HG03280 (cell line): ENCODE data around the gene RBMS3.
"Not testable (repeated sequence)": the region's sequence is repeated elsewhere in the genome, so short reads cannot be mapped to it uniquely, and the experiment has no call there.

Source experiments
- ATAC-seq: cut with Tn5 transposase; IDR thresholded peaks from one replicate; pipeline ENCODE4 v1.9.1; 2021; ENCODE audit warnings: mild to moderate bottlenecking, moderate library complexity; ENCODE audit not compliant: unreplicated experiment

The RBMS3 gene

GRCh38 chr3:29473481-29474170 is 192.8 kb downstream of the RBMS3 start:
- ATAC-seq: not testable (repeated sequence)

- no peak for ATAC-seq
These were observed 194.5 kb downstream of the RBMS3 start for GRCh38 chr3:29475305-29475840.

GRCh38 chr3:29475854-29476253 is 195.0 kb downstream of the RBMS3 start:
- ATAC-seq: no peak

- ATAC-seq: no peak
These were observed 197.7 kb downstream of the RBMS3 start for GRCh38 chr3:29478611-29479010.

DNA sequence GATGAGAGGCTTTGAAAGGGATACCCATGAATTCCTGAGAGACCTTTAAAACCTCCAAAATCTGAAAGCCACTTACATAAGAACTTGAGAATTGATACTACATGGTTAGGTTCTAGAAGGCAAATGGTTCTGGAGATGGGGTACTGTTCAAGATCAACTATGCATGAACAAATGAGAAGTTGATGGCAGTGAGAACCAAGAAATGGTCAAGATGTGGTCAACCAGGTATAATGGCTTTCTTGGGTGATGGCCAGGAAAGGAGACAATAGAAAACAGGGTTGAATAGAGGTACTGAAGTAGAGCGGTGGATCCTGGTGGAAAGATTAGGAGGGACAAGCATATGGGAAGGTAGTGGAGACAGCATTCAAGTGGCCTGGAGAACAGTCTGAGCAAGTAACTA is 200.4 kb downstream of the RBMS3 start:
- ATAC-seq: no peak

- ATAC-seq: no peak
These were observed 201.3 kb downstream of the RBMS3 start for GRCh38 chr3:29481969-29482767.

GRCh38 chr3:29484633-29485032 is 203.8 kb downstream of the RBMS3 start:
- no peak for ATAC-seq

DNA sequence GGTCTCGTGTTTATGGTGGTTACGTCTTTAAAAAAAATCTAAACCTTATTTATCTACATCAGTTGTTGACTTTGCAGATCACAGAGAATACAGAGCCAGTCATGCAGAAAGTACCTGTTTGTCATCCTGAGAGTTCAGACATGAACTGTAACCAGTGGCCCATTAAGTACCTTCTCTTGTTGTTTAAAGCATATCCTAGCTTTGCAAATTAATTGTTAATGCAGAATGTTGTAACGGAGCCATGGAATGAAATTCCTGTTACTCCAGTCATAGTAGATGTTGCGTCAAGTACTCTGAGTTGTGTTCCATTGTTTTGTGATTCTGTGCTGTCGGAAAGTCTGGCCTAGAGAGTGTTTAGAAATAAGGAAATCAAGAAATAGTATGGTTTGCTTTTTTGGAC is 205.2 kb downstream of the RBMS3 start:
- no peak for ATAC-seq

DNA sequence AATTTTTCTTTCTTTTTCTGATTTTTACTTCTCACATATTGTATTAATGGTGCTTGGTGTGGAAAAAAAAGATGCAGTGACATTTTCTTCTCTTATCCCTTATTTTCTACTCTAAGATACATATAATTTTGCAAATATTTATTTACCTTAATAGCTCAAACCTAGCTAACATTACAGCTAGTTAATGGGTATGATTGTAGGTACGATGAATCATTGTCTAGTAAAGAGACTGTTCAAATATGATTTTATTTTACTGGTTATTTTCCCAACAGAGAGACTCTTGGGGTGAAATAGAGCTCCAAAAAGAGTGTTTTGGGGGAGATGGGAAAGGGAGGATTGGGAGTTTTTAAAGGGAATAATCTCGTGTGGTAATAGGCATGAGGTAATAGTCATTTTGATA is 206.0 kb downstream of the RBMS3 start:
- no peak for ATAC-seq

- no peak for ATAC-seq
These were observed 208.1 kb downstream of the RBMS3 start for GRCh38 chr3:29488922-29489321.

- no peak for ATAC-seq
These were observed 212.2 kb downstream of the RBMS3 start for GRCh38 chr3:29493109-29493508.

- no peak for ATAC-seq
These were observed 213.6 kb downstream of the RBMS3 start for GRCh38 chr3:29494305-29495036.

DNA sequence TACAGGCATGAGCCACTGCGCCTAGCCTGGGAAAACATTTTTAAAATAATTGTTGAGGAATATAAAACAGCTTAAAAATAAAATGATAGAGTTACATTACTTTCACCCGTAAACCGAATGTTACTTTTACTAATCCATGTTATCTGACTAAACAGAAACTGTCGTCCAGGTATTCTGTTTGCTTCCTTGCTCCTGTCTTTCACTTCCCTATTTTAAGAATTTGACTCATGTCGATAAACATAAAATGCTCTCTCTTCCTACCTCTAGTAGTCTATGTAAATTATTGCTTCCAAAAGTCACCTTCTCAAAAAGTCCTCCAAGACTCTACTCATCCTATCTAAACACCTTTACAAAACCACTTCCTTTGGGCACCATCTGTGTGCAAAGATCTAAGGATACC is 216.4 kb downstream of the RBMS3 start:
- ATAC-seq: no peak

GRCh38 chr3:29502771-29503170 is 221.9 kb downstream of the RBMS3 start:
- ATAC-seq: no peak

GRCh38 chr3:29503314-29503713 is 222.4 kb downstream of the RBMS3 start:
- no peak for ATAC-seq

- no peak for ATAC-seq
These were observed 223.1 kb downstream of the RBMS3 start for GRCh38 chr3:29503958-29504357.

- ATAC-seq: no peak
These were observed 225.6 kb downstream of the RBMS3 start for GRCh38 chr3:29506502-29506901.

- ATAC-seq: no peak
These were observed 230.8 kb downstream of the RBMS3 start for GRCh38 chr3:29511701-29512100.

DNA sequence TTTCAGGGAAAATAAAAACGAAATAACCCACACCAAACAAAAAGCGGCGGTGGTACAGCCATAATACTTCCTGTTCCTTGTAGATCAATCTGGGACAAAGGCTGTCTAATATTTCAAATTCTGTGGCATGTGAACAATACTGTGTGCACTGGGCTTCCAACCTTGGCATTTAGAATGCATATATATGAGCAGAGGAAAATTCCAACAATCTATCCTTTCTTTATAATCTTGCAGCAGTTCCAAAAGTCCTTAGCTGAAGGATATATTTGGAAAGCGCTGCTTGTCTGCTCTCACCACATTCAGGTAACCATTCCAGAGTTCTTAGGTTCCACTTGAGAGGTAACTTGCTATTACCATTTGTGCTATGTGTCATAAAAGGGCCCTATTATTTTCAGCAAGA is 231.8 kb downstream of the RBMS3 start:
- ATAC-seq: no peak

GRCh38 chr3:29513236-29513635 is 232.4 kb downstream of the RBMS3 start:
- ATAC-seq: no peak

DNA sequence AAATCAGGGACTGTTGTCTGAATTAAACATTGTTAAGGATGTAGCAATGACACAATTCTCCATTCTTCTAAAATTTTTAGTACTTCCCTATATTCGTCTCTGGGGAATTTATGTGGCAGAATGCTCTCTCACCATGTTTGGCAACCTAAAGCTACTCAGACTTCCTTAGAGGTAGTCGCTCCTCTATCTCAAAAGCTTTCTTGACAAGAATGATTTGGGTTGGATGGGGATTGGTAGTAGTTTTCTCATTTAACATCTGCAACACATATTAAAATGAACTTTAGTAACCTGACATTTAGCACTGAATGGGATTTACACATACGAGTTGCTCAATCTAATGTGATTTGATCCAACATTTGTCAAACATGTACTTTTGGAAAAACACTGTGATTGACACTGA is 233.3 kb downstream of the RBMS3 start:
- ATAC-seq: no peak

DNA sequence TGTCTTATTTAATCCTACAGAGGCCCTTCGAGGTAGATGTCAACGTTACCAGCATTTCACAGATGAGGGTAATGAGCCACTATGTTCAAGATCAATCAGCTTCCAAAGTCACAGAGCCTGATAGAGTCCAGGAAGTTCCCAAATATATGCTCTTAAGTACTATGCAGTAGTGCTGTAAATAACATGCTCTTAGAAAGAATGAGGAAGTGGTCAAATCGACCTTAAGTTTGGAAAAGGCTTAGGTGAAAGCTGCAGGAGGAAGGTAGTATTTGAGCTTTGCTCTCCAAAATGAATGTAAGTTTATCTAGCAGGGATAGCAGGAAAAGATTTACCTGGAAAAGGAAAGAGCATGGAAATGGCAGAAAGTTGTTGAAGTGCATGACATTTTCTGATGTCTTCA is 234.0 kb downstream of the RBMS3 start:
- ATAC-seq: no peak
